GM18505 (cell line): Measurements from ENCODE around the gene EGFL7.

Source experiments
- ATAC-seq: cut with Tn5 transposase; IDR thresholded peaks from one replicate; pipeline ENCODE4 v1.9.1; 2021; ENCODE audit not compliant: unreplicated experiment
- POLR2A ChIP-seq: IDR thresholded peaks from 4 replicates; pipeline ENCODE4 v1.6.1; 2011; ENCODE audit warnings: borderline replicate concordance; ENCODE audit not compliant: insufficient read depth, insufficient read length; ENCODE audit errors: extremely low read depth

The EGFL7 gene

GRCh38 chr9:136690104-136690805 is 27.5 kb downstream of the EGFL7 start:
- no peak for ATAC-seq

GRCh38 chr9:136690806-136691261 is 28.1 kb downstream of the EGFL7 start:
- no peak for ATAC-seq

More at GRCh38 chr9:136690104-136690805, 27.5 kb downstream of the EGFL7 start:
- no peak for TF ChIP-seq POLR2A

GRCh38 chr9:136691316-136692184 is 28.8 kb downstream of the EGFL7 start:
- no peak for ATAC-seq
- no peak for TF ChIP-seq POLR2A

More at GRCh38 chr9:136690806-136691261, 28.1 kb downstream of the EGFL7 start:
- no peak for TF ChIP-seq POLR2A

GRCh38 chr9:136692185-136693134 is 29.7 kb downstream of the EGFL7 start:
- no peak for ATAC-seq

GRCh38 chr9:136693135-136693489 is 30.4 kb downstream of the EGFL7 start:
- ATAC-seq = no peak
- no peak for TF ChIP-seq POLR2A

More at GRCh38 chr9:136692185-136693134, 29.7 kb downstream of the EGFL7 start:
- no peak for TF ChIP-seq POLR2A

GRCh38 chr9:136693490-136694162 is 30.9 kb downstream of the EGFL7 start:
- TF ChIP-seq POLR2A = no peak
- ATAC-seq = no peak

- TF ChIP-seq POLR2A = no peak
- no peak for ATAC-seq
Measured at GRCh38 chr9:136694163-136694871, 31.6 kb downstream of the EGFL7 start.

- ATAC-seq = no peak
Measured at GRCh38 chr9:136694872-136695247, 32.1 kb downstream of the EGFL7 start.

GRCh38 chr9:136695435-136695895 is 32.7 kb downstream of the EGFL7 start:
- no peak for ATAC-seq
- no peak for TF ChIP-seq POLR2A

More at GRCh38 chr9:136694872-136695247, 32.1 kb downstream of the EGFL7 start:
- TF ChIP-seq POLR2A = no peak

GRCh38 chr9:136695955-136696354 is 33.2 kb downstream of the EGFL7 start:
- no peak for ATAC-seq
- no peak for TF ChIP-seq POLR2A

- no peak for ATAC-seq
- TF ChIP-seq POLR2A = no peak
Measured at GRCh38 chr9:136696502-136696901, 33.8 kb downstream of the EGFL7 start.
